ENCODE results near the gene IER3.

GRCh38 chr6:30790724-30791383 lies 46.5 kb upstream of the IER3 start:
- TF ChIP-seq CTCF (IDR thresholded peaks at IDR 0.05) (no peak), PBX3 (IDR thresholded peaks at IDR 0.05) (no peak), POLR2A (IDR thresholded peaks at IDR 0.05; ENCODE audit: low read length) (no peak), HMGXB4 (CRISPR knock-in tag; IDR thresholded peaks at IDR 0.05; ENCODE audit: borderline replicate concordance) (no peak), RAD21 (conservative IDR thresholded peaks at IDR 0.05 in 1 of 2, IDR thresholded peaks at IDR 0.05 in 1 of 2) (no peak), SMC3 (IDR thresholded peaks at IDR 0.05) (no peak), GATA3 (IDR thresholded peaks at IDR 0.05; ENCODE audit: borderline replicate concordance) (no peak), ELK1 (IDR thresholded peaks at IDR 0.05; ENCODE audit: low read depth, low read length) (no peak)
